ENCODE data around the gene NECAB2.
"Not testable (repeated sequence)": the region's sequence is repeated elsewhere in the genome, so short reads cannot be mapped to it uniquely, and the experiment has no call there.

Gene NECAB2

GRCh38 chr16:83936581-83937165, 31.4 kb upstream of the NECAB2 start:
- no peak for DNase-seq (ENCODE audit: low spot score)

- DNase-seq (ENCODE audit: low spot score): no peak
Measured at GRCh38 chr16:83937267-83937666, 30.8 kb upstream of the NECAB2 start.

- no peak for DNase-seq (ENCODE audit: low spot score)
Measured at GRCh38 chr16:83937922-83938885, 29.8 kb upstream of the NECAB2 start.

- no peak for DNase-seq (ENCODE audit: low spot score)
Measured at GRCh38 chr16:83939266-83939855, 28.7 kb upstream of the NECAB2 start.

GRCh38 chr16:83940119-83940518, 27.9 kb upstream of the NECAB2 start:
- DNase-seq (ENCODE audit: low spot score): no peak

GRCh38 chr16:83940630-83941378, 27.2 kb upstream of the NECAB2 start:
- DNase-seq (ENCODE audit: low spot score): no peak

- DNase-seq (ENCODE audit: low spot score): not testable (repeated sequence)
Measured at GRCh38 chr16:83941546-83941945, 26.5 kb upstream of the NECAB2 start.

- no peak for DNase-seq (ENCODE audit: low spot score)
Measured at GRCh38 chr16:83942074-83942473, 26.0 kb upstream of the NECAB2 start.

GRCh38 chr16:83942815-83943515, 25.1 kb upstream of the NECAB2 start:
- DNase-seq (ENCODE audit: low spot score): no peak

- DNase-seq (ENCODE audit: low spot score): no peak
Measured at GRCh38 chr16:83943516-83944050, 24.5 kb upstream of the NECAB2 start.

- no peak for DNase-seq (ENCODE audit: low spot score)
Measured at GRCh38 chr16:83945587-83945986, 22.5 kb upstream of the NECAB2 start.

- no peak for DNase-seq (ENCODE audit: low spot score)
Measured at GRCh38 chr16:83946154-83946780, 21.8 kb upstream of the NECAB2 start.

- no peak for DNase-seq (ENCODE audit: low spot score)
Measured at GRCh38 chr16:83946781-83947566, 21.1 kb upstream of the NECAB2 start.

- no peak for DNase-seq (ENCODE audit: low spot score)
Measured at GRCh38 chr16:83947642-83948234, 20.3 kb upstream of the NECAB2 start.

- DNase-seq (ENCODE audit: low spot score): no peak
Measured at GRCh38 chr16:83948914-83949723, 18.9 kb upstream of the NECAB2 start.

GRCh38 chr16:83949724-83950001, 18.4 kb upstream of the NECAB2 start:
- DNase-seq (ENCODE audit: low spot score): no peak

- DNase-seq (ENCODE audit: low spot score): not testable (repeated sequence)
Measured at GRCh38 chr16:83950862-83951399, 17.1 kb upstream of the NECAB2 start.

- DNase-seq (ENCODE audit: low spot score): no peak
Measured at GRCh38 chr16:83951544-83951943, 16.5 kb upstream of the NECAB2 start.

- peak; percentile 66 for DNase-seq (ENCODE audit: low spot score)
Measured at GRCh38 chr16:83952587-83952939, 15.5 kb upstream of the NECAB2 start.
